ENCODE results near the gene NXPH4.

Gene NXPH4

DNA sequence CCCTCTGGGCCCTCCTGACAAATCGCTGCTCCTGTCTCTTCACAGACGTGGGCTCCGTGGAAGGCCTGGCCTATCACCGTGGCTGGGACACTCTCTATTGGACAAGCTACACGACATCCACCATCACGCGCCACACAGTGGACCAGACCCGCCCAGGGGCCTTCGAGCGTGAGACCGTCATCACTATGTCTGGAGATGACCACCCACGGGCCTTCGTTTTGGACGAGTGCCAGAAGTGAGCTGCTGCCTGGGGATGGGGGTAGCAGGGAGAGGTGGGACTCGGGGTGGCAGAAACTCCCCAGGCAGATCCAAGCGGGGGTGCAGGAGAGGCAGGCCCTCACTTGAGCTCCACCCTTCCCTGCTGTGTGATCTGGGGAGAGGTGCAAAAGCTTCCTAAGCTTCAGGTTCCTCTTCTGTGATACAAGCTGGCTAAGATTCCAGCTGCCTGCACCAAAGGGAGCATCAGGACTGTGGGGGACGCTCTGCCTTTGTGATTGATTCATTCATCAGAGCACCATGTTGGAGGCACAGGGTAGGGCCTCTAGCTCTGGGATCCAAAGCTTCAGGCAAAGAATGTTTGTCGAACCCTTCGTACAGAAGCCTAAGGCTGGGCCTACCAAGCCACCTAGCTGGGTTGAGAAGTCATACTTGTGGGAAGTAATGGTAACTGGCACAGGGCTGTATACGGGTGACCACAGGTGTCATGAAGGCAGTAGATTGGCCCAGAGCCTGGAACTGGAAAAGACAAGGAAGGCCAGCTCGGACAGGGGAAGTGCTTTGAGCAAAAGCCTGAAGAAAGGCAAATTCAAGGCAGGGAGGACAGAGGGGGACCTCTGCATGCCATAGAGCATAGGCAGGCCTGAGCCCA, 29.1 kb upstream of the NXPH4 start:
- no peaks in the 10 kb centered on the region for H3K9me3 ChIP-seq (ENCODE audit: control insufficient read depth, low read length)
- no peak overlapping the region for H3K4me3 ChIP-seq (ENCODE audit: low read length)
- peaks cover 4% of the 10 kb centered on the region for H3K4me1 ChIP-seq (ENCODE audit: control insufficient read depth, insufficient read depth, low read length)
- no peaks in the 10 kb centered on the region for H3K27me3 ChIP-seq (ENCODE audit: control insufficient read depth, insufficient read depth, low read length)
- H3K36me3 ChIP-seq (ENCODE audit: control insufficient read depth, insufficient read depth, low read length) = peaks cover 59% of the 10 kb centered on the region
- H3K9ac ChIP-seq (ENCODE audit: low read length) = no peak overlapping the region

DNA sequence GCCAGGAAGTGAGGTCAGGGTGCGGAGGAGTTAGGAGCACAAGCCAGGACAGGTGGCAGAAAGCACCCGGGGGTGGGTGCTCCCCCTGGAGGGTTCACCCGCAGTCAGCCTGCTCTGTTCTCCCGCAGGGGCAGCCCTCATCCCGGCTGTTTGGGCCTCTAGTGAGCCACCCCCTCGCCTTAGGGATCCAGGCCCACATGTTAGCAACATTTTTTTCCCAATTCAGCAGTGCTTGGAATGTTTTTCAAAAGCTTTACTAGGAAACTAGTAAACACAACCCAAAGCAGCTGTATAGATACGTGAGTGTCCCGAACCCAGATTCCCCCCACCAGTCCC, 28.5 kb upstream of the NXPH4 start:
- Histone ChIP-seq H3K36me3 (ENCODE audit: control insufficient read depth, insufficient read depth, low read length) (peaks cover 62% of the 10 kb centered on the region), H3K27me3 (ENCODE audit: control insufficient read depth, insufficient read depth, low read length) (no peaks in the 10 kb centered on the region), H3K9me3 (ENCODE audit: control insufficient read depth, low read length) (no peaks in the 10 kb centered on the region), H3K4me1 (ENCODE audit: control insufficient read depth, insufficient read depth, low read length) (peaks cover 3% of the 10 kb centered on the region), H3K9ac (ENCODE audit: low read length) (no peak overlapping the region), H3K4me3 (ENCODE audit: low read length) (no peak overlapping the region)

DNA sequence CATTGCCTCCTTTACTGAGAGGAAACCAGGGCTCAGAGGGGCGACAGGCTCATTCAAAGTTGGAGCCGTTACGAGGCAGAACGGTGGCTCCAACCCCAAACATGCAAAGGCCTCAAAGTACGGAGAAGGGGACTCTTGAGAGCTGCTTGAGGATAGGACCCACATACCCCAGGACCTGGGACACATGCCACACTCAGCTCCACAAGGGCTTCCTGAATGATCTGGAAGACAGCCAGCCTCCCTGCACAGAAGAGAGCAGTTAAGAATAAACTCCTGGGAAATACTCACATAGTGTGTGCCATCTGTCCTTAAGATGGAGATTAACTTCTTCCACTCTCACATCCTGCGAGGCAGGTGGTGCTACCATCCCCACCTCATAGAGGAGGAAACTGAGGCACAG, 26.6 kb upstream of the NXPH4 start:
- H3K4me1 ChIP-seq (ENCODE audit: control insufficient read depth, insufficient read depth, low read length) = no peaks in the 10 kb centered on the region
- H3K9me3 ChIP-seq (ENCODE audit: control insufficient read depth, low read length) = no peaks in the 10 kb centered on the region
- H3K9ac ChIP-seq (ENCODE audit: low read length) = no peak overlapping the region
- H3K36me3 ChIP-seq (ENCODE audit: control insufficient read depth, insufficient read depth, low read length) = peaks cover 52% of the 10 kb centered on the region
- H3K27me3 ChIP-seq (ENCODE audit: control insufficient read depth, insufficient read depth, low read length) = no peaks in the 10 kb centered on the region
- H3K4me3 ChIP-seq (ENCODE audit: low read length) = no peak overlapping the region

DNA sequence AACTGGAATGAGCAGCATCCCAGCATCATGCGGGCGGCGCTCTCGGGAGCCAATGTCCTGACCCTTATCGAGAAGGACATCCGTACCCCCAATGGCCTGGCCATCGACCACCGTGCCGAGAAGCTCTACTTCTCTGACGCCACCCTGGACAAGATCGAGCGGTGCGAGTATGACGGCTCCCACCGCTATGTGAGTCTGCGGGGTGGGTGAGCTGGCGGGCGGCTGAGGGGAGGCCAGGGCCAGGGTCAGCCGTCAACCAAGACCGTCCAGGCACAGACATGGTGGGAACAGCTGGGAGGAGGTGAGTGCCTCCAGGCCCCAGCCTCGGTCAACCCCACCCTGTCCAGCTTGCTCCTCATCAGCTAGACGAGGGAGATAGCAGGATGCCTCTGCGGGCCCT, 25.8 kb upstream of the NXPH4 start:
- Histone ChIP-seq H3K9ac (ENCODE audit: low read length) (no peak overlapping the region), H3K4me1 (ENCODE audit: control insufficient read depth, insufficient read depth, low read length) (no peaks in the 10 kb centered on the region), H3K9me3 (ENCODE audit: control insufficient read depth, low read length) (no peaks in the 10 kb centered on the region), H3K36me3 (ENCODE audit: control insufficient read depth, insufficient read depth, low read length) (peaks cover 49% of the 10 kb centered on the region), H3K4me3 (ENCODE audit: low read length) (no peak overlapping the region), H3K27me3 (ENCODE audit: control insufficient read depth, insufficient read depth, low read length) (no peaks in the 10 kb centered on the region)

DNA sequence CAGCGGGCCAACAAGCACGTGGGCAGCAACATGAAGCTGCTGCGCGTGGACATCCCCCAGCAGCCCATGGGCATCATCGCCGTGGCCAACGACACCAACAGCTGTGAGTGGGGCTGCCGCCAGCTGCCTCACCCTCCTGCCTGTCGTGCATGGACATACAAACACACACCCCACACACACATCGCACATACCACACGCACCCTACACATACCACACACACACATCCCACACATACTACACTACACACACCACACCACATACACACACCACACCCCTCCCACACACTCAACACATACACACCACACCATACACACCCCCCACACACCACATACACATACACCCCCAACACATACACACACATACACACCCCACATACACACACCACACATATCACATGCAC, 25.2 kb upstream of the NXPH4 start:
- no peaks in the 10 kb centered on the region for H3K9me3 ChIP-seq (ENCODE audit: control insufficient read depth, low read length)
- no peak overlapping the region for H3K9ac ChIP-seq (ENCODE audit: low read length)
- H3K4me1 ChIP-seq (ENCODE audit: control insufficient read depth, insufficient read depth, low read length) = no peaks in the 10 kb centered on the region
- no peak overlapping the region for H3K4me3 ChIP-seq (ENCODE audit: low read length)
- no peaks in the 10 kb centered on the region for H3K27me3 ChIP-seq (ENCODE audit: control insufficient read depth, insufficient read depth, low read length)
- peaks cover 50% of the 10 kb centered on the region for H3K36me3 ChIP-seq (ENCODE audit: control insufficient read depth, insufficient read depth, low read length)

DNA sequence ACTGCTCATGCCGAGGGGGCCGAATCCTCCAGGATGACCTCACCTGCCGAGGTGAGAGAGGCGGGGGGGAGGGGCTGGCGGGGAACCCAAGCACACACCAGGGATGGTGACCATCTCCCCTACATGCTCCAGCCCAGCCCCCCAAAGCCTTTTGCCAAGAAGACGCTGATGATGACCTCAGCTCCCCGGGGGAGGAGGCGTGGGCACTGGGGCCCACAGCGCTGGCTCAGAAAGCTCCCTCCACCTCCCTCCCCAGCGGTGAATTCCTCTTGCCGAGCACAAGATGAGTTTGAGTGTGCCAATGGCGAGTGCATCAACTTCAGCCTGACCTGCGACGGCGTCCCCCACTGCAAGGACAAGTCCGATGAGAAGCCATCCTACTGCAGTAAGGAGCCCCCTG, 23.7 kb upstream of the NXPH4 start:
- H3K9me3 ChIP-seq (ENCODE audit: control insufficient read depth, low read length) = no peaks in the 10 kb centered on the region
- H3K4me1 ChIP-seq (ENCODE audit: control insufficient read depth, insufficient read depth, low read length) = no peaks in the 10 kb centered on the region
- no peak overlapping the region for H3K9ac ChIP-seq (ENCODE audit: low read length)
- H3K36me3 ChIP-seq (ENCODE audit: control insufficient read depth, insufficient read depth, low read length) = peaks cover 42% of the 10 kb centered on the region
- no peaks in the 10 kb centered on the region for H3K27me3 ChIP-seq (ENCODE audit: control insufficient read depth, insufficient read depth, low read length)
- H3K4me3 ChIP-seq (ENCODE audit: low read length) = no peak overlapping the region

DNA sequence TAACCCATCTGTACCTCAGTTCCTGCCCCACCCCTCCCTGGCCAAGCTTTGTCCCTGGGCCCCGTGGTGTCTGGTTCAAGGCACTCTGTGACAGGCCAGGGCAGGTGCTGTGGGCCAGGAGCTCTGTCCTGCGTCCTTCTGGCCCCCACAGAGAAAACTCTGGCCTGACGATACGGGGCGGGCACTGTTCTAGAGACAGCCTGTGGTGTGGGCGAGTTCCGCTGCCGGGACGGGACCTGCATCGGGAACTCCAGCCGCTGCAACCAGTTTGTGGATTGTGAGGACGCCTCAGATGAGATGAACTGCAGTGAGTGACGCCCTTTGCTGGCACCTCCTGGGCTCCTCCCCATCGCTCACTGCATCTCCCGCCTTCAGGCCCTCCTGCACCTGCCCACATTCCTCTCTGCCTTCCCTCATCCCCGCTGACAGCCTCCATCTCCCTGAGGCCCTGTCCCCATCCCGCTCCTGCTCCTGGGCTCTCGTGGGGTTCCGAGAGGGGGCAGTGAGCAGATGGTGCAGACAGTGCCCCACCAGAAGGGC, 22.8 kb upstream of the NXPH4 start:
- H3K36me3 ChIP-seq (ENCODE audit: control insufficient read depth, insufficient read depth, low read length) = peaks cover 45% of the 10 kb centered on the region
- H3K9ac ChIP-seq (ENCODE audit: low read length) = no peak overlapping the region
- no peak overlapping the region for H3K4me3 ChIP-seq (ENCODE audit: low read length)
- H3K4me1 ChIP-seq (ENCODE audit: control insufficient read depth, insufficient read depth, low read length) = no peaks in the 10 kb centered on the region
- H3K9me3 ChIP-seq (ENCODE audit: control insufficient read depth, low read length) = no peaks in the 10 kb centered on the region
- no peaks in the 10 kb centered on the region for H3K27me3 ChIP-seq (ENCODE audit: control insufficient read depth, insufficient read depth, low read length)

DNA sequence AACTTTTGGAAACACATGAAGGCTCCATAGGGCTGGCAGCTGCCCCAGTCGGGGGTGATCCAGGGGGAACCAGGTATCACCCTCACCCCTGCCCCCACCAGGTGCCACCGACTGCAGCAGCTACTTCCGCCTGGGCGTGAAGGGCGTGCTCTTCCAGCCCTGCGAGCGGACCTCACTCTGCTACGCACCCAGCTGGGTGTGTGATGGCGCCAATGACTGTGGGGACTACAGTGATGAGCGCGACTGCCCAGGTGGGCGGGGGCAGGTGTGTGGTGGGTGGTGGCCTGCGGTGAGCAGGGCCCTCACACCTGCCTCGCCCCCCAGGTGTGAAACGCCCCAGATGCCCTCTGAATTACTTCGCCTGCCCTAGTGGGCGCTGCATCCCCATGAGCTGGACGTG, 22.3 kb upstream of the NXPH4 start:
- no peaks in the 10 kb centered on the region for H3K4me1 ChIP-seq (ENCODE audit: control insufficient read depth, insufficient read depth, low read length)
- H3K9ac ChIP-seq (ENCODE audit: low read length) = no peak overlapping the region
- H3K27me3 ChIP-seq (ENCODE audit: control insufficient read depth, insufficient read depth, low read length) = no peaks in the 10 kb centered on the region
- no peaks in the 10 kb centered on the region for H3K9me3 ChIP-seq (ENCODE audit: control insufficient read depth, low read length)
- no peak overlapping the region for H3K4me3 ChIP-seq (ENCODE audit: low read length)
- peaks cover 47% of the 10 kb centered on the region for H3K36me3 ChIP-seq (ENCODE audit: control insufficient read depth, insufficient read depth, low read length)

DNA sequence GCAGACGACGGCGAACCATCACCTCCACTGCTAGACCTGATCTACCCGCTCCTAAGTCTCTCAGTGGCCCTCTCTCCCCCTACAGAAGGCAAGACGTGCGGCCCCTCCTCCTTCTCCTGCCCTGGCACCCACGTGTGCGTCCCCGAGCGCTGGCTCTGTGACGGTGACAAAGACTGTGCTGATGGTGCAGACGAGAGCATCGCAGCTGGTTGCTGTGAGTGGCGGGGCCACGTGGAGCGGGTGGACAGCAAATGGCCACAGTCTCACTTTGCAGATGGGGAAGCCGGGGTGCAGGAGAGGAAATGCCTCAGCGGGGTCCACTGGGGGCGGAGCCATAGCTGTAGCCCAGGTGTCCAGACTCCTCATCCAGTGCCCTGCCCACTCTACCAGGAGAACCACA, 21.4 kb upstream of the NXPH4 start:
- Histone ChIP-seq H3K36me3 (ENCODE audit: control insufficient read depth, insufficient read depth, low read length) (peaks cover 43% of the 10 kb centered on the region), H3K27me3 (ENCODE audit: control insufficient read depth, insufficient read depth, low read length) (no peaks in the 10 kb centered on the region), H3K9me3 (ENCODE audit: control insufficient read depth, low read length) (no peaks in the 10 kb centered on the region), H3K9ac (ENCODE audit: low read length) (no peak overlapping the region), H3K4me3 (ENCODE audit: low read length) (no peak overlapping the region), H3K4me1 (ENCODE audit: control insufficient read depth, insufficient read depth, low read length) (no peaks in the 10 kb centered on the region)

DNA sequence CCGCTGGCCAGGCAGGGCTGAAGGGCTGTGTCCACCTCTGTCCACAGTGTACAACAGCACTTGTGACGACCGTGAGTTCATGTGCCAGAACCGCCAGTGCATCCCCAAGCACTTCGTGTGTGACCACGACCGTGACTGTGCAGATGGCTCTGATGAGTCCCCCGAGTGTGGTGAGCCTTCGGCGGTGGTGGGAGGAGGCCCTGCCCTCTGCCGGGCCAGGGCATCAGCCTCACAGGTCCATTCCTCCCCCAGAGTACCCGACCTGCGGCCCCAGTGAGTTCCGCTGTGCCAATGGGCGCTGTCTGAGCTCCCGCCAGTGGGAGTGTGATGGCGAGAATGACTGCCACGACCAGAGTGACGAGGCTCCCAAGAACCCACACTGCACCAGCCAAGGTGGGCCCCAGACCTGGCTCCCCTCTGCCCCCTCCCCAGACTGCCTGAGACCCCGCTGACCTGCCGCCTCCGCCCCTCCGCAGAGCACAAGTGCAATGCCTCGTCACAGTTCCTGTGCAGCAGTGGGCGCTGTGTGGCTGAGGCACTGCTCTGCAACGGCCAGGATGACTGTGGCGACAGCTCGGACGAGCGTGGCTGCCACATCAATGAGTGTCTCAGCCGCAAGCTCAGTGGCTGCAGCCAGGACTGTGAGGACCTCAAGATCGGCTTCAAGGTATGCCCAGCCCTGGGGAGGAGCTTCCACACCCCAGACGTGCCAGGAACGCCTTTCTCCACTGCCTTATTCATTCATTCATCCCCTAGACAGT, 20.8 kb upstream of the NXPH4 start:
- no peak overlapping the region for H3K4me3 ChIP-seq (ENCODE audit: low read length)
- H3K4me1 ChIP-seq (ENCODE audit: control insufficient read depth, insufficient read depth, low read length) = no peaks in the 10 kb centered on the region
- no peak overlapping the region for H3K9ac ChIP-seq (ENCODE audit: low read length)
- H3K36me3 ChIP-seq (ENCODE audit: control insufficient read depth, insufficient read depth, low read length) = peaks cover 41% of the 10 kb centered on the region
- no peaks in the 10 kb centered on the region for H3K9me3 ChIP-seq (ENCODE audit: control insufficient read depth, low read length)
- H3K27me3 ChIP-seq (ENCODE audit: control insufficient read depth, insufficient read depth, low read length) = no peaks in the 10 kb centered on the region

DNA sequence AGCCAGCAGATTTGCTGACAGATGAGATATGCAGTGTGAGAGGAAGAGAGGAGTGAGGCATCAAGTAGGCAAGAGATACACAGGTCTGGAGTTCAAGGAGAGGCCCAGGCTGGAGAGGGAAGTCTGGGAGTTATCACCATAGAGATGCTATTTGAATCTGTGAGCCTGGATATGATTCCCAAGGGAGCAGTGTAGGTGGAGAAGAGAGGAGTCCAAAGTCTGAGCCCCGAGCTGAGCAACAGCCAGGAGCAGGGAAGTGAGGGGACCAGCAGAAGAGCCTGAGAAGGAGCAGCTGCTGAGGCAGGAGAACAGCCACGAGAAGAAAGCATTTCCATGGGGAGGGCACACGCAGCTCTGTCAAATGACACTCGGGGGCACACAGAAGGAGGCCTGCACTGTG, 20.2 kb upstream of the NXPH4 start:
- Histone ChIP-seq H3K4me1 (ENCODE audit: control insufficient read depth, insufficient read depth, low read length) (no peaks in the 10 kb centered on the region), H3K4me3 (ENCODE audit: low read length) (no peak overlapping the region)

DNA sequence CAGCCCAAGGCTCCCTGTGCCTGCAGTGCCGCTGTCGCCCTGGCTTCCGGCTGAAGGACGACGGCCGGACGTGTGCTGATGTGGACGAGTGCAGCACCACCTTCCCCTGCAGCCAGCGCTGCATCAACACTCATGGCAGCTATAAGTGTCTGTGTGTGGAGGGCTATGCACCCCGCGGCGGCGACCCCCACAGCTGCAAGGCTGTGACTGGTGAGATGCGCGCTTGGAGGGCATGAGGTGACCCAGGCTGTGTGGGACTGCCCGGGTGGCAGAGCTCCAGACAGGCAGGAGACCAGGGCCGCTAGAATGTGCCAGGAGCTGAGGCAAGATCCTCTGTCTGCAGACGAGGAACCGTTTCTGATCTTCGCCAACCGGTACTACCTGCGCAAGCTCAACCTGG, 19.6 kb upstream of the NXPH4 start:
- peaks cover 34% of the 10 kb centered on the region for H3K36me3 ChIP-seq (ENCODE audit: control insufficient read depth, insufficient read depth, low read length)
- H3K4me3 ChIP-seq (ENCODE audit: low read length) = no peak overlapping the region
- no peaks in the 10 kb centered on the region for H3K9me3 ChIP-seq (ENCODE audit: control insufficient read depth, low read length)
- H3K27me3 ChIP-seq (ENCODE audit: control insufficient read depth, insufficient read depth, low read length) = no peaks in the 10 kb centered on the region
- no peak overlapping the region for H3K9ac ChIP-seq (ENCODE audit: low read length)
- no peaks in the 10 kb centered on the region for H3K4me1 ChIP-seq (ENCODE audit: control insufficient read depth, insufficient read depth, low read length)

More for the DNA sequence above, 20.2 kb upstream of the NXPH4 start:
- no peaks in the 10 kb centered on the region for H3K9me3 ChIP-seq (ENCODE audit: control insufficient read depth, low read length)
- no peaks in the 10 kb centered on the region for H3K27me3 ChIP-seq (ENCODE audit: control insufficient read depth, insufficient read depth, low read length)
- H3K9ac ChIP-seq (ENCODE audit: low read length) = no peak overlapping the region
- peaks cover 40% of the 10 kb centered on the region for H3K36me3 ChIP-seq (ENCODE audit: control insufficient read depth, insufficient read depth, low read length)
